WTC11 (cell line): ENCODE data around the gene TMCC2. TPM values are rescaled to one million over a fixed set of nuclear protein-coding genes. Genes with fewer than 3 reads are reported as not detected.

Source experiments
- ATAC-seq: fragments of 200-7000 bp; cut with Tn5 transposase; 2 replicates; pipeline ENCODE4 v1.10.0; 2021; ENCODE audit warnings: mild to moderate bottlenecking, moderate library complexity
- CTCF ChIA-PET: fragments of 300-600 bp; sonication (Branson Sonifier 250); formaldehyde crosslinking; loops from one replicate; lab custom pipeline; 2021; ENCODE audit warnings: antibody characterized with exemption; lab: Charles Lee
- POLR2A ChIA-PET: fragments of 350-600 bp; sonication (Branson Sonifier 250); formaldehyde crosslinking; loops from one replicate; lab custom pipeline; 2021; ENCODE audit warnings: antibody characterized with exemption; lab: Charles Lee
- DNase-seq: peaks from one replicate; pipeline ENCODE4 v3.0.0; 2021; ENCODE audit warnings: low spot score
- H3K27ac Mint-ChIP-seq: 2 replicates; pipeline ENCODE4 v1.8.0; 2021; ENCODE audit warnings: mixed read lengths
- H3K27me3 Mint-ChIP-seq: 2 replicates; pipeline ENCODE4 v1.8.0; 2021; ENCODE audit warnings: low read depth, mild to moderate bottlenecking, moderate library complexity, mixed read lengths
- H3K36me3 Mint-ChIP-seq: 2 replicates; pipeline ENCODE4 v1.8.0; 2021; ENCODE audit warnings: mixed read lengths
- H3K4me1 Mint-ChIP-seq: 2 replicates; pipeline ENCODE4 v1.8.0; 2022; ENCODE audit warnings: mixed read lengths
- H3K4me3 Mint-ChIP-seq: 2 replicates; pipeline ENCODE4 v1.8.0; 2021; ENCODE audit warnings: mild to moderate bottlenecking, moderate library complexity, mixed read lengths
- H3K9me3 Mint-ChIP-seq: 2 replicates; pipeline ENCODE4 v1.8.0; 2021; ENCODE audit warnings: mixed read lengths
- ATF1 ChIP-seq: sonication (generic); formaldehyde crosslinking; IDR thresholded peaks from 2 replicates; pipeline ENCODE4 v1.8.1; 2023; ENCODE audit warnings: mild to moderate bottlenecking, moderate library complexity, missing genetic modification reagents
- CREM ChIP-seq: sonication (generic); formaldehyde crosslinking; IDR thresholded peaks from 2 replicates; pipeline ENCODE4 v1.8.1; 2022; ENCODE audit warnings: mild to moderate bottlenecking, missing genetic modification reagents, moderate library complexity
- FOXK1 ChIP-seq: sonication (generic); formaldehyde crosslinking; IDR thresholded peaks from 2 replicates; pipeline ENCODE4 v1.8.0; 2022; ENCODE audit warnings: mild to moderate bottlenecking, moderate library complexity, missing genetic modification reagents
- GABPB1 ChIP-seq: sonication (generic); formaldehyde crosslinking; IDR thresholded peaks from 2 replicates; pipeline ENCODE4 v1.8.1; 2023; ENCODE audit warnings: mild to moderate bottlenecking, missing genetic modification reagents
- GTF2I ChIP-seq: fragments of 250-450 bp; sonication (Bioruptor Pico); conservative IDR thresholded peaks from 2 replicates; pipeline ENCODE4 v1.4.0; 2021; ENCODE audit warnings: mild to moderate bottlenecking
- HMGA2 ChIP-seq: fragments of 250-450 bp; sonication (Bioruptor Pico); IDR thresholded peaks from 2 replicates; pipeline ENCODE4 v1.4.0; 2021; ENCODE audit warnings: mild to moderate bottlenecking, moderate library complexity
- MXD4 ChIP-seq: fragments of 250-450 bp; sonication (Bioruptor Pico); IDR thresholded peaks from 2 replicates; pipeline ENCODE4 v1.8.0; 2021; ENCODE audit warnings: mild to moderate bottlenecking, moderate library complexity, borderline replicate concordance
- NFE2L1 ChIP-seq: sonication (generic); formaldehyde crosslinking; IDR thresholded peaks from 2 replicates; pipeline ENCODE4 v1.8.1; 2023; ENCODE audit warnings: missing genetic modification reagents
- NR1H2 ChIP-seq: sonication (generic); formaldehyde crosslinking; IDR thresholded peaks from 2 replicates; pipeline ENCODE4 v1.9.0; 2021; ENCODE audit warnings: mild to moderate bottlenecking, moderate library complexity, missing genetic modification reagents
- NR2C2 ChIP-seq: sonication (generic); formaldehyde crosslinking; IDR thresholded peaks from 2 replicates; pipeline ENCODE4 v1.8.0; 2022; ENCODE audit warnings: mild to moderate bottlenecking, missing genetic modification reagents
- NR3C1 ChIP-seq: sonication (generic); formaldehyde crosslinking; conservative IDR thresholded peaks from 2 replicates; pipeline ENCODE4 v1.8.1; 2023; ENCODE audit warnings: low read depth, mild to moderate bottlenecking, missing genetic modification reagents
- RORB ChIP-seq: fragments of 250-450 bp; sonication (Bioruptor Pico); IDR thresholded peaks from 2 replicates; pipeline ENCODE4 v1.9.0; 2021; ENCODE audit warnings: mild to moderate bottlenecking
- ZNF219 ChIP-seq: sonication (generic); formaldehyde crosslinking; IDR thresholded peaks from 2 replicates; pipeline ENCODE4 v1.8.0; 2023; ENCODE audit warnings: missing genetic modification reagents, mild to moderate bottlenecking, borderline replicate concordance
- ZNF423 ChIP-seq: fragments of 250-450 bp; sonication (Bioruptor Pico); IDR thresholded peaks from 2 replicates; pipeline ENCODE4 v2.1.2; 2022; ENCODE audit warnings: mild to moderate bottlenecking, moderate library complexity
- total RNA-seq: library from RNA; stranded (reverse); gene quantifications from 3 replicates; pipeline ENCODE4 v1.2.3, GENCODE V29; 2021
- TF ChIP-seq, protein P1 (sequence below): fragments of 200-600 bp; IDR thresholded peaks from 2 replicates; pipeline ENCODE4 v1.8.0; 2022; ENCODE audit warnings: antibody characterized with exemption
- TF ChIP-seq, protein P2 (sequence below): fragments of 250-450 bp; sonication (Bioruptor Pico); IDR thresholded peaks from 2 replicates; pipeline ENCODE4 v1.9.0; 2021; ENCODE audit warnings: mild to moderate bottlenecking, borderline replicate concordance
- TF ChIP-seq, protein P3 (sequence below): sonication (generic); formaldehyde crosslinking; IDR thresholded peaks from 2 replicates; pipeline ENCODE4 v1.8.0; 2023; ENCODE audit warnings: missing genetic modification reagents
- TF ChIP-seq, protein P4 (sequence below): sonication (generic); formaldehyde crosslinking; IDR thresholded peaks from 2 replicates; pipeline ENCODE4 v1.8.1; 2022; ENCODE audit warnings: mild to moderate bottlenecking, moderate library complexity, missing genetic modification reagents
- TF ChIP-seq, protein P5 (sequence below): sonication (generic); formaldehyde crosslinking; IDR thresholded peaks from 2 replicates; pipeline ENCODE4 v1.8.1; 2022; ENCODE audit warnings: low read depth, missing genetic modification reagents, borderline replicate concordance
- TF ChIP-seq, protein P6 (sequence below): sonication (generic); formaldehyde crosslinking; IDR thresholded peaks from 2 replicates; pipeline ENCODE4 v1.8.1; 2022; ENCODE audit warnings: mild to moderate bottlenecking, missing genetic modification reagents, moderate library complexity, borderline replicate concordance
- TF ChIP-seq, protein P7 (sequence below): sonication (generic); formaldehyde crosslinking; IDR thresholded peaks from 2 replicates; pipeline ENCODE4 v1.8.0; 2022; ENCODE audit warnings: missing genetic modification reagents

Gene TMCC2
- total RNA-seq, 1 experiment from 2014 or later, result 9.5 TPM

DNA sequence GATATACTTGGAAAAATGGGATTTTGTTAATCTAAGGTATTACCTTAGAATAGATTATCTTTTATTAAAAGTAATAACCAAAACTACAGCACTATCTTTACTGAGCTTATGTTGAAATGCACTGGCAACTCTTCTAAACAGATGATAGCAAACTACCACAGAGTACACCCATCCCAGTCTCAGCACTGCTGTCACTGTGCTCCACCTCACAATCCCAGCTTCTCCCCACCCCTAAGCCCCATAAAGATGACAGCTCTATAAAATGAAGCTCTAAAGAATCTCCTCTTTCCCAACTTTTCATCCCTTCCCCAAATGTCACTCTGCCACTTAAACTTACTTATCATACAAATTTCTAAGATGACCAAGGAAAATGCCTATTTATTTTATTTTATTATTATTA, 22.7 kb upstream of the TMCC2 start:
- H3K27me3 Mint-ChIP-seq, result no peaks in the 10 kb centered on the region
- H3K4me3 Mint-ChIP-seq, result no peak overlapping the region
- no peak for TF ChIP-seq NR3C1 (CRISPR knock-in tag)
- no peak for TF ChIP-seq FOXK1 (CRISPR knock-in tag)
- TF ChIP-seq, protein P1, sequence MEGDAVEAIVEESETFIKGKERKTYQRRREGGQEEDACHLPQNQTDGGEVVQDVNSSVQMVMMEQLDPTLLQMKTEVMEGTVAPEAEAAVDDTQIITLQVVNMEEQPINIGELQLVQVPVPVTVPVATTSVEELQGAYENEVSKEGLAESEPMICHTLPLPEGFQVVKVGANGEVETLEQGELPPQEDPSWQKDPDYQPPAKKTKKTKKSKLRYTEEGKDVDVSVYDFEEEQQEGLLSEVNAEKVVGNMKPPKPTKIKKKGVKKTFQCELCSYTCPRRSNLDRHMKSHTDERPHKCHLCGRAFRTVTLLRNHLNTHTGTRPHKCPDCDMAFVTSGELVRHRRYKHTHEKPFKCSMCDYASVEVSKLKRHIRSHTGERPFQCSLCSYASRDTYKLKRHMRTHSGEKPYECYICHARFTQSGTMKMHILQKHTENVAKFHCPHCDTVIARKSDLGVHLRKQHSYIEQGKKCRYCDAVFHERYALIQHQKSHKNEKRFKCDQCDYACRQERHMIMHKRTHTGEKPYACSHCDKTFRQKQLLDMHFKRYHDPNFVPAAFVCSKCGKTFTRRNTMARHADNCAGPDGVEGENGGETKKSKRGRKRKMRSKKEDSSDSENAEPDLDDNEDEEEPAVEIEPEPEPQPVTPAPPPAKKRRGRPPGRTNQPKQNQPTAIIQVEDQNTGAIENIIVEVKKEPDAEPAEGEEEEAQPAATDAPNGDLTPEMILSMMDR, result no peak
- TF ChIP-seq, protein P2, sequence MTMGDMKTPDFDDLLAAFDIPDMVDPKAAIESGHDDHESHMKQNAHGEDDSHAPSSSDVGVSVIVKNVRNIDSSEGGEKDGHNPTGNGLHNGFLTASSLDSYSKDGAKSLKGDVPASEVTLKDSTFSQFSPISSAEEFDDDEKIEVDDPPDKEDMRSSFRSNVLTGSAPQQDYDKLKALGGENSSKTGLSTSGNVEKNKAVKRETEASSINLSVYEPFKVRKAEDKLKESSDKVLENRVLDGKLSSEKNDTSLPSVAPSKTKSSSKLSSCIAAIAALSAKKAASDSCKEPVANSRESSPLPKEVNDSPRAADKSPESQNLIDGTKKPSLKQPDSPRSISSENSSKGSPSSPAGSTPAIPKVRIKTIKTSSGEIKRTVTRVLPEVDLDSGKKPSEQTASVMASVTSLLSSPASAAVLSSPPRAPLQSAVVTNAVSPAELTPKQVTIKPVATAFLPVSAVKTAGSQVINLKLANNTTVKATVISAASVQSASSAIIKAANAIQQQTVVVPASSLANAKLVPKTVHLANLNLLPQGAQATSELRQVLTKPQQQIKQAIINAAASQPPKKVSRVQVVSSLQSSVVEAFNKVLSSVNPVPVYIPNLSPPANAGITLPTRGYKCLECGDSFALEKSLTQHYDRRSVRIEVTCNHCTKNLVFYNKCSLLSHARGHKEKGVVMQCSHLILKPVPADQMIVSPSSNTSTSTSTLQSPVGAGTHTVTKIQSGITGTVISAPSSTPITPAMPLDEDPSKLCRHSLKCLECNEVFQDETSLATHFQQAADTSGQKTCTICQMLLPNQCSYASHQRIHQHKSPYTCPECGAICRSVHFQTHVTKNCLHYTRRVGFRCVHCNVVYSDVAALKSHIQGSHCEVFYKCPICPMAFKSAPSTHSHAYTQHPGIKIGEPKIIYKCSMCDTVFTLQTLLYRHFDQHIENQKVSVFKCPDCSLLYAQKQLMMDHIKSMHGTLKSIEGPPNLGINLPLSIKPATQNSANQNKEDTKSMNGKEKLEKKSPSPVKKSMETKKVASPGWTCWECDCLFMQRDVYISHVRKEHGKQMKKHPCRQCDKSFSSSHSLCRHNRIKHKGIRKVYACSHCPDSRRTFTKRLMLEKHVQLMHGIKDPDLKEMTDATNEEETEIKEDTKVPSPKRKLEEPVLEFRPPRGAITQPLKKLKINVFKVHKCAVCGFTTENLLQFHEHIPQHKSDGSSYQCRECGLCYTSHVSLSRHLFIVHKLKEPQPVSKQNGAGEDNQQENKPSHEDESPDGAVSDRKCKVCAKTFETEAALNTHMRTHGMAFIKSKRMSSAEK (CRISPR knock-in tag), result no peak
- TF ChIP-seq, protein P3, sequence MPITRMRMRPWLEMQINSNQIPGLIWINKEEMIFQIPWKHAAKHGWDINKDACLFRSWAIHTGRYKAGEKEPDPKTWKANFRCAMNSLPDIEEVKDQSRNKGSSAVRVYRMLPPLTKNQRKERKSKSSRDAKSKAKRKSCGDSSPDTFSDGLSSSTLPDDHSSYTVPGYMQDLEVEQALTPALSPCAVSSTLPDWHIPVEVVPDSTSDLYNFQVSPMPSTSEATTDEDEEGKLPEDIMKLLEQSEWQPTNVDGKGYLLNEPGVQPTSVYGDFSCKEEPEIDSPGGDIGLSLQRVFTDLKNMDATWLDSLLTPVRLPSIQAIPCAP (CRISPR knock-in tag), result no peak
- CTCF ChIA-PET, result interaction anchor here (0.8 to 1.3 kb wide), 3 partner anchors 51 to 144 kb away, joined by 3 to 4 read pairs (median 3); no protein-coding TSS in a partner anchor
- peaks cover 40% of the 10 kb centered on the region for H3K4me1 Mint-ChIP-seq
- H3K27ac Mint-ChIP-seq, result peak overlapping the region; percentile 34; the same call in 1 of the 2 replicates
- no peaks in the 10 kb centered on the region for H3K36me3 Mint-ChIP-seq
- ATAC-seq (no peak), DNase-seq (no peak)
- no peaks in the 10 kb centered on the region for H3K9me3 Mint-ChIP-seq
- POLR2A ChIA-PET, result interaction anchor here (0.5 to 0.7 kb wide), 3 partner anchors 23 to 96 kb away, joined by 3 to 5 read pairs (median 3); partner anchors contain the start of gene TMCC2

DNA sequence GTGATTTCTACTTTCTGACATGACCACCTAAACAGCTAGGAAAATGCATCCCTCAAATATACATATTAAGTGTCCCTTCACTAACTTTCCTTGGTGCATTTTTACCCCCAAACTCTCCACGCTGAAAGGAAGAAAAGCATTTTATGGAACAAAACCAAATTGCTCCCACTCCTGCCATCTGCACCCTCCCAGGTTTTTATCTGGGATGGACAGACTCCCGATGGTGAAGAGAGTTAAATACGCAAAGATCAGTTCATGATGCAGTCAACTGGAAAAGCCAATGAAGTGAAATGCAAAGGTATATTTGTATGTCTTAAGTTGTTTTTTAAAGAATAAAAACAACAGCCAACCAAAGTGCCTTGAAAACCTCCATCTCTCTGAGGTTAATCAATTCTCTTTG, 18.9 kb upstream of the TMCC2 start:
- peaks cover 30% of the 10 kb centered on the region for H3K4me1 Mint-ChIP-seq
- ATAC-seq (no peak), DNase-seq (no peak)
- ChIA-PET POLR2A (no interaction called here), CTCF (no interaction called here)
- no peaks in the 10 kb centered on the region for H3K27me3 Mint-ChIP-seq
- H3K27ac Mint-ChIP-seq, result no peak overlapping the region; the same call in 1 of the 2 replicates
- no peak for TF ChIP-seq ZNF423 (CRISPR knock-in tag)
- TF ChIP-seq, protein P4, sequence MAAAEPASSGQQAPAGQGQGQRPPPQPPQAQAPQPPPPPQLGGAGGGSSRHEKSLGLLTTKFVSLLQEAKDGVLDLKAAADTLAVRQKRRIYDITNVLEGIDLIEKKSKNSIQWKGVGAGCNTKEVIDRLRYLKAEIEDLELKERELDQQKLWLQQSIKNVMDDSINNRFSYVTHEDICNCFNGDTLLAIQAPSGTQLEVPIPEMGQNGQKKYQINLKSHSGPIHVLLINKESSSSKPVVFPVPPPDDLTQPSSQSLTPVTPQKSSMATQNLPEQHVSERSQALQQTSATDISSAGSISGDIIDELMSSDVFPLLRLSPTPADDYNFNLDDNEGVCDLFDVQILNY (CRISPR knock-in tag), result no peak
- no peak for TF ChIP-seq HMGA2 (CRISPR knock-in tag)
- no peak for TF ChIP-seq ZNF219 (CRISPR knock-in tag)
- no peak for TF ChIP-seq NFE2L1 (CRISPR knock-in tag)
- TF ChIP-seq RORB (CRISPR knock-in tag), result no peak
- TF ChIP-seq NR2C2 (CRISPR knock-in tag), result no peak
- no peak for TF ChIP-seq NR1H2 (CRISPR knock-in tag)
- TF ChIP-seq, protein P5, sequence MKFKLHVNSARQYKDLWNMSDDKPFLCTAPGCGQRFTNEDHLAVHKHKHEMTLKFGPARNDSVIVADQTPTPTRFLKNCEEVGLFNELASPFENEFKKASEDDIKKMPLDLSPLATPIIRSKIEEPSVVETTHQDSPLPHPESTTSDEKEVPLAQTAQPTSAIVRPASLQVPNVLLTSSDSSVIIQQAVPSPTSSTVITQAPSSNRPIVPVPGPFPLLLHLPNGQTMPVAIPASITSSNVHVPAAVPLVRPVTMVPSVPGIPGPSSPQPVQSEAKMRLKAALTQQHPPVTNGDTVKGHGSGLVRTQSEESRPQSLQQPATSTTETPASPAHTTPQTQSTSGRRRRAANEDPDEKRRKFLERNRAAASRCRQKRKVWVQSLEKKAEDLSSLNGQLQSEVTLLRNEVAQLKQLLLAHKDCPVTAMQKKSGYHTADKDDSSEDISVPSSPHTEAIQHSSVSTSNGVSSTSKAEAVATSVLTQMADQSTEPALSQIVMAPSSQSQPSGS (CRISPR knock-in tag), result no peak
- TF ChIP-seq GABPB1, result no peak
- TF ChIP-seq CREM (CRISPR knock-in tag), result no peak
- TF ChIP-seq MXD4 (CRISPR knock-in tag), result no peak
- no peak for TF ChIP-seq GTF2I (CRISPR knock-in tag)
- no peak for TF ChIP-seq ATF1 (CRISPR knock-in tag)
- TF ChIP-seq, protein P6, sequence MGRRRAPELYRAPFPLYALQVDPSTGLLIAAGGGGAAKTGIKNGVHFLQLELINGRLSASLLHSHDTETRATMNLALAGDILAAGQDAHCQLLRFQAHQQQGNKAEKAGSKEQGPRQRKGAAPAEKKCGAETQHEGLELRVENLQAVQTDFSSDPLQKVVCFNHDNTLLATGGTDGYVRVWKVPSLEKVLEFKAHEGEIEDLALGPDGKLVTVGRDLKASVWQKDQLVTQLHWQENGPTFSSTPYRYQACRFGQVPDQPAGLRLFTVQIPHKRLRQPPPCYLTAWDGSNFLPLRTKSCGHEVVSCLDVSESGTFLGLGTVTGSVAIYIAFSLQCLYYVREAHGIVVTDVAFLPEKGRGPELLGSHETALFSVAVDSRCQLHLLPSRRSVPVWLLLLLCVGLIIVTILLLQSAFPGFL, result no peak
- TF ChIP-seq, protein P7, sequence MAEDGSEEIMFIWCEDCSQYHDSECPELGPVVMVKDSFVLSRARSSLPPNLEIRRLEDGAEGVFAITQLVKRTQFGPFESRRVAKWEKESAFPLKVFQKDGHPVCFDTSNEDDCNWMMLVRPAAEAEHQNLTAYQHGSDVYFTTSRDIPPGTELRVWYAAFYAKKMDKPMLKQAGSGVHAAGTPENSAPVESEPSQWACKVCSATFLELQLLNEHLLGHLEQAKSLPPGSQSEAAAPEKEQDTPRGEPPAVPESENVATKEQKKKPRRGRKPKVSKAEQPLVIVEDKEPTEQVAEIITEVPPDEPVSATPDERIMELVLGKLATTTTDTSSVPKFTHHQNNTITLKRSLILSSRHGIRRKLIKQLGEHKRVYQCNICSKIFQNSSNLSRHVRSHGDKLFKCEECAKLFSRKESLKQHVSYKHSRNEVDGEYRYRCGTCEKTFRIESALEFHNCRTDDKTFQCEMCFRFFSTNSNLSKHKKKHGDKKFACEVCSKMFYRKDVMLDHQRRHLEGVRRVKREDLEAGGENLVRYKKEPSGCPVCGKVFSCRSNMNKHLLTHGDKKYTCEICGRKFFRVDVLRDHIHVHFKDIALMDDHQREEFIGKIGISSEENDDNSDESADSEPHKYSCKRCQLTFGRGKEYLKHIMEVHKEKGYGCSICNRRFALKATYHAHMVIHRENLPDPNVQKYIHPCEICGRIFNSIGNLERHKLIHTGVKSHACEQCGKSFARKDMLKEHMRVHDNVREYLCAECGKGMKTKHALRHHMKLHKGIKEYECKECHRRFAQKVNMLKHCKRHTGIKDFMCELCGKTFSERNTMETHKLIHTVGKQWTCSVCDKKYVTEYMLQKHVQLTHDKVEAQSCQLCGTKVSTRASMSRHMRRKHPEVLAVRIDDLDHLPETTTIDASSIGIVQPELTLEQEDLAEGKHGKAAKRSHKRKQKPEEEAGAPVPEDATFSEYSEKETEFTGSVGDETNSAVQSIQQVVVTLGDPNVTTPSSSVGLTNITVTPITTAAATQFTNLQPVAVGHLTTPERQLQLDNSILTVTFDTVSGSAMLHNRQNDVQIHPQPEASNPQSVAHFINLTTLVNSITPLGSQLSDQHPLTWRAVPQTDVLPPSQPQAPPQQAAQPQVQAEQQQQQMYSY (CRISPR knock-in tag), result no peak
- peak overlapping the region; percentile 36; the same call in 1 of the 2 replicates for H3K4me3 Mint-ChIP-seq
- no peaks in the 10 kb centered on the region for H3K9me3 Mint-ChIP-seq
- H3K36me3 Mint-ChIP-seq, result no peaks in the 10 kb centered on the region
